HG03025 (cell line): ENCODE results near the gene EIF4B.

Experiments
- ATAC-seq: cut with Tn5 transposase; IDR thresholded peaks from one replicate; pipeline ENCODE4 v1.9.1; 2021; ENCODE audit warnings: mild to moderate bottlenecking, moderate library complexity; ENCODE audit not compliant: unreplicated experiment, low FRiP score

EIF4B gene

GRCh38 chr12:53067074-53067992, 61.1 kb downstream of the EIF4B start:
- no peak for ATAC-seq

- no peak for ATAC-seq
Observed at GRCh38 chr12:53067993-53068770, 61.9 kb downstream of the EIF4B start.

GRCh38 chr12:53068811-53069585, 62.7 kb downstream of the EIF4B start:
- ATAC-seq: no peak

GRCh38 chr12:53069621-53070410, 63.6 kb downstream of the EIF4B start:
- no peak for ATAC-seq

- no peak for ATAC-seq
Observed at GRCh38 chr12:53070877-53071492, 64.7 kb downstream of the EIF4B start.

GRCh38 chr12:53071591-53072551, 65.6 kb downstream of the EIF4B start:
- no peak for ATAC-seq

- ATAC-seq: no peak
Observed at GRCh38 chr12:53073881-53074280, 67.6 kb downstream of the EIF4B start.

- ATAC-seq: no peak
Observed at GRCh38 chr12:53074283-53074998, 68.2 kb downstream of the EIF4B start.

GRCh38 chr12:53074999-53075370, 68.7 kb downstream of the EIF4B start:
- no peak for ATAC-seq

- no peak for ATAC-seq
Observed at GRCh38 chr12:53076461-53076860, 70.2 kb downstream of the EIF4B start.

GRCh38 chr12:53077030-53077429, 70.8 kb downstream of the EIF4B start:
- ATAC-seq: no peak

GRCh38 chr12:53078425-53079225, 72.4 kb downstream of the EIF4B start:
- peak; percentile 23 for ATAC-seq

GRCh38 chr12:53079226-53080117, 73.2 kb downstream of the EIF4B start, which contains the start of gene SPRYD3:
Gene SPRYD3, minus strand, starts transcription at chr12:53079390. Its CDS starts 57 bp downstream, at chr12:53079333.
- peak; percentile 94 for ATAC-seq

GRCh38 chr12:53082637-53083175, 76.5 kb downstream of the EIF4B start:
- ATAC-seq: no peak

GRCh38 chr12:53086361-53086760, 80.1 kb downstream of the EIF4B start:
- ATAC-seq: no peak

GRCh38 chr12:53090105-53090504, 83.8 kb downstream of the EIF4B start:
- no peak for ATAC-seq
